ENCODE results near the gene NXPH4.

NXPH4 gene

GRCh38 chr12:57191410-57191809 lies 25.2 kb upstream of the NXPH4 start:
- Histone ChIP-seq H3K4me3 (ENCODE audit: severe bottlenecking) (no peak overlapping the region), H3K4me1 (ENCODE audit: insufficient read depth, poor library complexity, severe bottlenecking) (no peaks in the 10 kb centered on the region), H3K9me3 (ENCODE audit: severe bottlenecking) (no peaks in the 10 kb centered on the region), H3K27ac (ENCODE audit: poor library complexity, severe bottlenecking) (no peak overlapping the region), H3K27me3 (ENCODE audit: insufficient read depth, poor library complexity, severe bottlenecking) (no peaks in the 10 kb centered on the region), H3K36me3 (ENCODE audit: low read depth) (peaks cover 14% of the 10 kb centered on the region)
- DNase-seq (ENCODE audit: low spot score) = no peak
- no peak for ATAC-seq (ENCODE audit: low read depth)
- TF ChIP-seq, protein P1, sequence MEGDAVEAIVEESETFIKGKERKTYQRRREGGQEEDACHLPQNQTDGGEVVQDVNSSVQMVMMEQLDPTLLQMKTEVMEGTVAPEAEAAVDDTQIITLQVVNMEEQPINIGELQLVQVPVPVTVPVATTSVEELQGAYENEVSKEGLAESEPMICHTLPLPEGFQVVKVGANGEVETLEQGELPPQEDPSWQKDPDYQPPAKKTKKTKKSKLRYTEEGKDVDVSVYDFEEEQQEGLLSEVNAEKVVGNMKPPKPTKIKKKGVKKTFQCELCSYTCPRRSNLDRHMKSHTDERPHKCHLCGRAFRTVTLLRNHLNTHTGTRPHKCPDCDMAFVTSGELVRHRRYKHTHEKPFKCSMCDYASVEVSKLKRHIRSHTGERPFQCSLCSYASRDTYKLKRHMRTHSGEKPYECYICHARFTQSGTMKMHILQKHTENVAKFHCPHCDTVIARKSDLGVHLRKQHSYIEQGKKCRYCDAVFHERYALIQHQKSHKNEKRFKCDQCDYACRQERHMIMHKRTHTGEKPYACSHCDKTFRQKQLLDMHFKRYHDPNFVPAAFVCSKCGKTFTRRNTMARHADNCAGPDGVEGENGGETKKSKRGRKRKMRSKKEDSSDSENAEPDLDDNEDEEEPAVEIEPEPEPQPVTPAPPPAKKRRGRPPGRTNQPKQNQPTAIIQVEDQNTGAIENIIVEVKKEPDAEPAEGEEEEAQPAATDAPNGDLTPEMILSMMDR (IDR thresholded peaks at IDR 0.05; ENCODE audit: poor library complexity, severe bottlenecking) = no peak

GRCh38 chr12:57192920-57193319 lies 23.7 kb upstream of the NXPH4 start:
- Histone ChIP-seq H3K4me1 (ENCODE audit: insufficient read depth, poor library complexity, severe bottlenecking) (no peaks in the 10 kb centered on the region), H3K27me3 (ENCODE audit: insufficient read depth, poor library complexity, severe bottlenecking) (no peaks in the 10 kb centered on the region), H3K9me3 (ENCODE audit: severe bottlenecking) (no peaks in the 10 kb centered on the region), H3K36me3 (ENCODE audit: low read depth) (peaks cover 14% of the 10 kb centered on the region), H3K4me3 (ENCODE audit: severe bottlenecking) (no peak overlapping the region), H3K27ac (ENCODE audit: poor library complexity, severe bottlenecking) (no peak overlapping the region)
- no peak for DNase-seq (ENCODE audit: low spot score)
- TF ChIP-seq, protein P1 (IDR thresholded peaks at IDR 0.05; ENCODE audit: poor library complexity, severe bottlenecking) = no peak
- ATAC-seq (ENCODE audit: low read depth) = no peak

DNA sequence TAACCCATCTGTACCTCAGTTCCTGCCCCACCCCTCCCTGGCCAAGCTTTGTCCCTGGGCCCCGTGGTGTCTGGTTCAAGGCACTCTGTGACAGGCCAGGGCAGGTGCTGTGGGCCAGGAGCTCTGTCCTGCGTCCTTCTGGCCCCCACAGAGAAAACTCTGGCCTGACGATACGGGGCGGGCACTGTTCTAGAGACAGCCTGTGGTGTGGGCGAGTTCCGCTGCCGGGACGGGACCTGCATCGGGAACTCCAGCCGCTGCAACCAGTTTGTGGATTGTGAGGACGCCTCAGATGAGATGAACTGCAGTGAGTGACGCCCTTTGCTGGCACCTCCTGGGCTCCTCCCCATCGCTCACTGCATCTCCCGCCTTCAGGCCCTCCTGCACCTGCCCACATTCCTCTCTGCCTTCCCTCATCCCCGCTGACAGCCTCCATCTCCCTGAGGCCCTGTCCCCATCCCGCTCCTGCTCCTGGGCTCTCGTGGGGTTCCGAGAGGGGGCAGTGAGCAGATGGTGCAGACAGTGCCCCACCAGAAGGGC lies 22.8 kb upstream of the NXPH4 start:
- ATAC-seq (ENCODE audit: low read depth) (no peak), DNase-seq (ENCODE audit: low spot score) (no peak)
- H3K27ac ChIP-seq (ENCODE audit: poor library complexity, severe bottlenecking) = no peak overlapping the region
- no peaks in the 10 kb centered on the region for H3K4me1 ChIP-seq (ENCODE audit: insufficient read depth, poor library complexity, severe bottlenecking)
- no peaks in the 10 kb centered on the region for H3K27me3 ChIP-seq (ENCODE audit: insufficient read depth, poor library complexity, severe bottlenecking)
- no peaks in the 10 kb centered on the region for H3K9me3 ChIP-seq (ENCODE audit: severe bottlenecking)
- H3K4me3 ChIP-seq (ENCODE audit: severe bottlenecking) = no peak overlapping the region
- H3K36me3 ChIP-seq (ENCODE audit: low read depth) = peaks cover 17% of the 10 kb centered on the region
- TF ChIP-seq, protein P1 (IDR thresholded peaks at IDR 0.05; ENCODE audit: poor library complexity, severe bottlenecking) = no peak

GRCh38 chr12:57194253-57194652 lies 22.3 kb upstream of the NXPH4 start:
- ATAC-seq (ENCODE audit: low read depth) = no peak
- Histone ChIP-seq H3K36me3 (ENCODE audit: low read depth) (peaks cover 17% of the 10 kb centered on the region), H3K4me1 (ENCODE audit: insufficient read depth, poor library complexity, severe bottlenecking) (no peaks in the 10 kb centered on the region), H3K9me3 (ENCODE audit: severe bottlenecking) (no peaks in the 10 kb centered on the region), H3K27ac (ENCODE audit: poor library complexity, severe bottlenecking) (no peak overlapping the region), H3K4me3 (ENCODE audit: severe bottlenecking) (no peak overlapping the region), H3K27me3 (ENCODE audit: insufficient read depth, poor library complexity, severe bottlenecking) (no peaks in the 10 kb centered on the region)
- no peak for DNase-seq (ENCODE audit: low spot score)
- TF ChIP-seq, protein P1 (IDR thresholded peaks at IDR 0.05; ENCODE audit: poor library complexity, severe bottlenecking) = no peak

- H3K27ac ChIP-seq (ENCODE audit: poor library complexity, severe bottlenecking) = no peak overlapping the region
- TF ChIP-seq, protein P1 (IDR thresholded peaks at IDR 0.05; ENCODE audit: poor library complexity, severe bottlenecking) = no peak
- no peaks in the 10 kb centered on the region for H3K27me3 ChIP-seq (ENCODE audit: insufficient read depth, poor library complexity, severe bottlenecking)
- H3K9me3 ChIP-seq (ENCODE audit: severe bottlenecking) = no peaks in the 10 kb centered on the region
- ATAC-seq (ENCODE audit: low read depth) = no peak
- peaks cover 17% of the 10 kb centered on the region for H3K36me3 ChIP-seq (ENCODE audit: low read depth)
- DNase-seq (ENCODE audit: low spot score) = no peak
- H3K4me3 ChIP-seq (ENCODE audit: severe bottlenecking) = no peak overlapping the region
- H3K4me1 ChIP-seq (ENCODE audit: insufficient read depth, poor library complexity, severe bottlenecking) = no peaks in the 10 kb centered on the region
Measured at GRCh38 chr12:57195186-57195585, 21.4 kb upstream of the NXPH4 start.

Data from RWPE2 (cell line).